ENCODE results near the gene TANC1.

- no peak for TF ChIP-seq CTCF (conservative IDR thresholded peaks at IDR 0.05; ENCODE audit: low read depth in 2 of 2)
- no peak for TF ChIP-seq EZH2phosphoT487 (IDR thresholded peaks at IDR 0.05; ENCODE audit: unreplicated experiment)
- TF ChIP-seq EZH2 (IDR thresholded peaks at IDR 0.05; ENCODE audit: low read depth, unreplicated experiment), result no peak
- no peak for TF ChIP-seq CREB1 (CRISPR knock-in tag; IDR thresholded peaks at IDR 0.05; ENCODE audit: low read depth)
- TF ChIP-seq, protein P1, sequence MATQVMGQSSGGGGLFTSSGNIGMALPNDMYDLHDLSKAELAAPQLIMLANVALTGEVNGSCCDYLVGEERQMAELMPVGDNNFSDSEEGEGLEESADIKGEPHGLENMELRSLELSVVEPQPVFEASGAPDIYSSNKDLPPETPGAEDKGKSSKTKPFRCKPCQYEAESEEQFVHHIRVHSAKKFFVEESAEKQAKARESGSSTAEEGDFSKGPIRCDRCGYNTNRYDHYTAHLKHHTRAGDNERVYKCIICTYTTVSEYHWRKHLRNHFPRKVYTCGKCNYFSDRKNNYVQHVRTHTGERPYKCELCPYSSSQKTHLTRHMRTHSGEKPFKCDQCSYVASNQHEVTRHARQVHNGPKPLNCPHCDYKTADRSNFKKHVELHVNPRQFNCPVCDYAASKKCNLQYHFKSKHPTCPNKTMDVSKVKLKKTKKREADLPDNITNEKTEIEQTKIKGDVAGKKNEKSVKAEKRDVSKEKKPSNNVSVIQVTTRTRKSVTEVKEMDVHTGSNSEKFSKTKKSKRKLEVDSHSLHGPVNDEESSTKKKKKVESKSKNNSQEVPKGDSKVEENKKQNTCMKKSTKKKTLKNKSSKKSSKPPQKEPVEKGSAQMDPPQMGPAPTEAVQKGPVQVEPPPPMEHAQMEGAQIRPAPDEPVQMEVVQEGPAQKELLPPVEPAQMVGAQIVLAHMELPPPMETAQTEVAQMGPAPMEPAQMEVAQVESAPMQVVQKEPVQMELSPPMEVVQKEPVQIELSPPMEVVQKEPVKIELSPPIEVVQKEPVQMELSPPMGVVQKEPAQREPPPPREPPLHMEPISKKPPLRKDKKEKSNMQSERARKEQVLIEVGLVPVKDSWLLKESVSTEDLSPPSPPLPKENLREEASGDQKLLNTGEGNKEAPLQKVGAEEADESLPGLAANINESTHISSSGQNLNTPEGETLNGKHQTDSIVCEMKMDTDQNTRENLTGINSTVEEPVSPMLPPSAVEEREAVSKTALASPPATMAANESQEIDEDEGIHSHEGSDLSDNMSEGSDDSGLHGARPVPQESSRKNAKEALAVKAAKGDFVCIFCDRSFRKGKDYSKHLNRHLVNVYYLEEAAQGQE (IDR thresholded peaks at IDR 0.05; ENCODE audit: unreplicated experiment), result no peak
- no peak for TF ChIP-seq POLR2AphosphoS5 (IDR thresholded peaks at IDR 0.05; ENCODE audit: low read depth)
These were observed 139.9 kb downstream of the TANC1 start for GRCh38 chr2:159108181-159108893.
